Measurements from ENCODE around the gene PARVG. TPM values are rescaled to one million over a fixed set of nuclear protein-coding genes. Genes with fewer than 3 reads are reported as not detected.

Gene PARVG
- total and polyA plus RNA-seq, 10 of the 15 experiments (the other 5 are each of a cell fraction or from before 2014, with no cell fraction given): 6.3 to 123 (median 71.9) TPM

GRCh38 chr22:44191036-44191454 lies 10.3 kb downstream of the PARVG start (continued):
- no peak for TF ChIP-seq PBX3 (IDR thresholded peaks at IDR 0.05; ENCODE audit: insufficient replicate concordance, low read depth, low read length)
- no peak for TF ChIP-seq HDAC6 (IDR thresholded peaks at IDR 0.05; ENCODE audit: unreplicated experiment)
- TF ChIP-seq SREBF1 (IDR thresholded peaks at IDR 0.05; ENCODE audit: low read length): no peak
- TF ChIP-seq SIN3A (IDR thresholded peaks at IDR 0.05; ENCODE audit: low read depth, low read length): no peak
- TF ChIP-seq POU2F2 (IDR thresholded peaks at IDR 0.05; ENCODE audit: borderline replicate concordance, low read depth, low read length): no peak
- peak; percentile 12 to 39; a peak in 2 of 4 replicates for TF ChIP-seq IKZF2 (IDR thresholded peaks at IDR 0.05)
- TF ChIP-seq TAF1 (IDR thresholded peaks at IDR 0.05; ENCODE audit: borderline replicate concordance, low read depth, low read length): no peak
- TF ChIP-seq TCF3 (IDR thresholded peaks at IDR 0.05; ENCODE audit: borderline replicate concordance, insufficient read depth, low read depth, low read length): no peak
- TF ChIP-seq BCL3 (IDR thresholded peaks at IDR 0.05; ENCODE audit: borderline replicate concordance, insufficient read depth, low read depth, low read length, poor library complexity, severe bottlenecking): no peak
- TF ChIP-seq CUX1 (IDR thresholded peaks at IDR 0.05; ENCODE audit: insufficient replicate concordance, low read depth, low read length): no peak
- no peak for TF ChIP-seq ZBTB11 (CRISPR knock-in tag; IDR thresholded peaks at IDR 0.05)
- peak; percentile 60 for TF ChIP-seq MEF2B (IDR thresholded peaks at IDR 0.05; ENCODE audit: partially characterized antibody, poor library complexity, severe bottlenecking)
- no peak for TF ChIP-seq ZZZ3 (IDR thresholded peaks at IDR 0.05; ENCODE audit: control insufficient read depth, insufficient read length, low read depth)
- no peak for TF ChIP-seq TARDBP (IDR thresholded peaks at IDR 0.05; ENCODE audit: borderline replicate concordance)
- TF ChIP-seq DPF2 (IDR thresholded peaks at IDR 0.05): peak; percentile 26; the same call in 1 of the 2 replicates

All from GM12878 (cell line).